ENCODE measurements around the gene RNPS1.

RNPS1 gene

GRCh38 chr16:2214719-2214968 is 53.3 kb downstream of the RNPS1 start, which contains the start of gene PGP:
Gene PGP, minus strand, starts transcription at chr16:2214840. Its CDS starts 63 bp downstream, at chr16:2214777.
- no peak for TF ChIP-seq POLR2A (IDR thresholded peaks at IDR 0.05; ENCODE audit: low read depth, low read length)
- no peak for TF ChIP-seq POLR2AphosphoS5 (IDR thresholded peaks at IDR 0.05; ENCODE audit: low read depth, low read length)
- FAIRE-seq: peak; percentile 97
- no peak for DNase-seq (ENCODE audit: insufficient read length)

- no peak for DNase-seq (ENCODE audit: insufficient read length)
- no peak; the same call in 1 of the 2 replicates for TF ChIP-seq POLR2A (IDR thresholded peaks at IDR 0.05; ENCODE audit: low read depth, low read length)
- TF ChIP-seq POLR2AphosphoS5 (IDR thresholded peaks at IDR 0.05; ENCODE audit: low read depth, low read length): no peak; the same call in 1 of the 2 replicates
- no peak for FAIRE-seq
Observed at GRCh38 chr16:2213817-2214718, 53.9 kb downstream of the RNPS1 start.

- TF ChIP-seq TAF1 (IDR thresholded peaks at IDR 0.05; ENCODE audit: borderline replicate concordance, low read depth, low read length): no peak
- TF ChIP-seq POLR2AphosphoS5 (IDR thresholded peaks at IDR 0.05; ENCODE audit: low read depth, low read length): no peak
- TF ChIP-seq POLR2A (IDR thresholded peaks at IDR 0.05; ENCODE audit: low read depth, low read length): peak; percentile 38
- DNase-seq (ENCODE audit: insufficient read length) (no peak), FAIRE-seq (no peak)
Observed at GRCh38 chr16:2212362-2213324, 55.3 kb downstream of the RNPS1 start.

GRCh38 chr16:2211923-2212347 is 56.0 kb downstream of the RNPS1 start:
- DNase-seq (ENCODE audit: insufficient read length): no peak
- no peak for FAIRE-seq
- TF ChIP-seq POLR2AphosphoS5 (IDR thresholded peaks at IDR 0.05; ENCODE audit: low read depth, low read length) (no peak), POLR2A (IDR thresholded peaks at IDR 0.05; ENCODE audit: low read depth, low read length) (no peak), TAF1 (IDR thresholded peaks at IDR 0.05; ENCODE audit: borderline replicate concordance, low read depth, low read length) (no peak)

DNA sequence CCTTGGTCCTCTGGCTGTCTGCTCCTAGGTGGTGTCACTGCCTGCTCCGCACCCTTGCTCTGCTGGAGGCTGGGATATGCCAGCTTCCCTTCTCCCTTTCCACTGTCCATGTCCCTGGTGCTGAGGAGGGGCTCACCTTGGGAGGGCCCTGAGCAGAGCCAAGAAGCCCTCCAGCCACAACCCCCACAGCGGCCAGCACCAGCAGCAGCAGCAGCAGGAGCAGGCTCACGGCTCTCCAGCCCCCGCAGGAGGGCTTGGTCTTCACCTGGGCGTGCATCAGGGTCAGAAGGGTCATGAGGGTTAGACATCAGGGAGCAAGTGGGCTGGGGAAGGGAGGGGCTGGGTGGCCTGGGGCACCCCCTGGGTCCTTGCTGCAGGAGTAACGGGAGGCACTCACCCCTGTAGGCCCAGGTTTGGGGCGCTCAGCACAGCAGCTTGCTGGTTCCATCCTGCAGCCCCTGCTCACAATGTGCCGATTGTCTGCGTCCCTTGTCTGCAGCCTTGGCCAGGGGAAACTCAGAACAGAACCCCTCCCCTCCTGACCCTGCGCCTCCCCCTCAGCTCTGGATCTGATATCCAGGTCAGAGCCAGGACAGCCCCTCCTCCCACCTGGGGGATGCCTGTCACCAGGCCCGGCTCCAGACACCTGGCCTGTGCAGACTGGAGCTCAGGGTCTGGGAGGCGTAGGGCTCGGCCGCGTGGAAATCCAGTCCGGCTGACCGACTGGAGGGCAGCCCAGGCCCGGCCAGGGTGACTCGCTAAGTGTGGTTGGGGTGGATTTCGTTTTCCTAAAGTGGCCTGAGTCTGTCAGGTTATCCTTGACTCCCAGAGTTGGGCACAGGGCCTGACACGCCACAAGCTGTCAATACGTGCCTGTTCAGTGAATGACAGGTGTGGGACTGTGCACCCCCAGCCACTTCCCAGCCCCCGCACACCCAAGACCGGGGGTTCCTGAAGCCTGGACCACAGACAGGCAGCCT is 57.2 kb downstream of the RNPS1 start, which contains the start of gene BRICD5:
TSS of gene BRICD5 (minus strand) at position 478 of the 980 bp plus-strand sequence. CDS start at position 448, 30 bp downstream.
- FAIRE-seq (no peak), DNase-seq (ENCODE audit: insufficient read length) (no peak)
- peak; percentile 11; the same call in 1 of the 2 replicates for TF ChIP-seq POLR2AphosphoS5 (IDR thresholded peaks at IDR 0.05; ENCODE audit: low read depth, low read length)
- no peak for TF ChIP-seq TAF1 (IDR thresholded peaks at IDR 0.05; ENCODE audit: borderline replicate concordance, low read depth, low read length)
- TF ChIP-seq POLR2A (IDR thresholded peaks at IDR 0.05; ENCODE audit: low read depth, low read length): peak; percentile 13; the same call in 1 of the 2 replicates

- no peak for TF ChIP-seq POLR2AphosphoS5 (IDR thresholded peaks at IDR 0.05; ENCODE audit: low read depth, low read length)
- TF ChIP-seq TAF1 (IDR thresholded peaks at IDR 0.05; ENCODE audit: borderline replicate concordance, low read depth, low read length): no peak
- no peak for TF ChIP-seq POLR2A (IDR thresholded peaks at IDR 0.05; ENCODE audit: low read depth, low read length)
- no peak for DNase-seq (ENCODE audit: insufficient read length)
- FAIRE-seq: no peak
Observed at GRCh38 chr16:2210009-2210332, 58.0 kb downstream of the RNPS1 start.

DNA sequence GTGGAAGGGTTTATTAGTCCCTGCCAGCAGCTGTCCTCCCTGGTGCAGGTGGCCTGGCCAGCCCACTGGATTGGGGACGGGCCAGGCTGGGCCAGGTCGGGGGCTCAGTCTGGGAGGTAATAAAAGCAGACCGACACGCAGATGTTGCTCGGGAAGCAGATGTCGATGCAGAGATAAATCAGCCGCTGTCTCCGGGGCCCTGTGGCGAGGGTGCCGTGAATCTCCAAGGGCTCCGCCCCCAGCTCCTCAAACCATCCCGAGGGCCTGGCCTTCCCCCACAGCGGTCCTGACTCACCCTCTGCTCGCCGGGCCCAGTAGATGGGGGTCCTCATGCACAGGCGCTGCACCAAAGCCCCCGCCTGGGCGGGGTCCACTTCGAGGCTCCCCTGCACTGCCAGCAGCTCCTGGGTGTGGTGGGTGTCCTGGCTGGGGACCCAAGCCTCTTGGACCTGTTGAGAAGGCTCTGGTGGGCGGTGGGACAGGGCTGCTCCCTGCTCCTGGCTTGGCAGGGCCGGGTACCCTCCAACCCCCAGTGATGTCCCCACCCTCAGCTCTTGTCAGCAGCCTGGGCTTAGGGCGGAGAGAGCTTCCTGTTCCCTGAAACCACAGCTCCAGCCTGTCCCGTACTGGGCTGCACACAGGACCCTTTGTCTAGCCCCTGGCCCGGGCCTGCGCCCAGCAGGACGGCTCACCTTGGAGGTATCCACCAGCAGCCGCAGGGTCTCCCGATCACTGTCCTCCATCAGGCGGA is 58.5 kb downstream of the RNPS1 start:
- no peak for DNase-seq (ENCODE audit: insufficient read length)
- no peak for FAIRE-seq
- TF ChIP-seq POLR2AphosphoS5 (IDR thresholded peaks at IDR 0.05; ENCODE audit: low read depth, low read length): no peak
- TF ChIP-seq POLR2A (IDR thresholded peaks at IDR 0.05; ENCODE audit: low read depth, low read length): no peak
- no peak for TF ChIP-seq TAF1 (IDR thresholded peaks at IDR 0.05; ENCODE audit: borderline replicate concordance, low read depth, low read length)

- no peak for DNase-seq (ENCODE audit: insufficient read length)
- no peak for FAIRE-seq
- TF ChIP-seq TAF1 (IDR thresholded peaks at IDR 0.05; ENCODE audit: borderline replicate concordance, low read depth, low read length) (no peak), POLR2A (IDR thresholded peaks at IDR 0.05; ENCODE audit: low read depth, low read length) (no peak), POLR2AphosphoS5 (IDR thresholded peaks at IDR 0.05; ENCODE audit: low read depth, low read length) (no peak)
Observed at GRCh38 chr16:2208772-2209171, 59.2 kb downstream of the RNPS1 start.

GRCh38 chr16:2208308-2208707 is 59.6 kb downstream of the RNPS1 start:
- TF ChIP-seq TAF1 (IDR thresholded peaks at IDR 0.05; ENCODE audit: borderline replicate concordance, low read depth, low read length) (no peak), POLR2A (IDR thresholded peaks at IDR 0.05; ENCODE audit: low read depth, low read length) (no peak), POLR2AphosphoS5 (IDR thresholded peaks at IDR 0.05; ENCODE audit: low read depth, low read length) (no peak)
- no peak for FAIRE-seq
- no peak for DNase-seq (ENCODE audit: insufficient read length)

- no peak for FAIRE-seq
- TF ChIP-seq POLR2AphosphoS5 (IDR thresholded peaks at IDR 0.05; ENCODE audit: low read depth, low read length) (no peak), POLR2A (IDR thresholded peaks at IDR 0.05; ENCODE audit: low read depth, low read length) (no peak), TAF1 (IDR thresholded peaks at IDR 0.05; ENCODE audit: borderline replicate concordance, low read depth, low read length) (no peak)
- DNase-seq (ENCODE audit: insufficient read length): no peak
Observed at GRCh38 chr16:2207872-2208271, 60.1 kb downstream of the RNPS1 start.

All from GM12892 (cell line).